HepG2 (cell line): ENCODE data around the gene IRX5. TPM values are rescaled to one million over a fixed set of nuclear protein-coding genes. Genes with fewer than 3 reads are reported as not detected.

Source experiments
- ATAC-seq: fragments of 200-7000 bp; cut with Tn5 transposase; 3 replicates; pipeline ENCODE4 v1.9.1; 2020; ENCODE audit warnings: mild to moderate bottlenecking, moderate library complexity
- BruUV-seq: library from RNA; stranded (reverse); fragments of 400-500 nt; replicated peaks from 2 replicates; lab custom pipeline; 2021; lab: Mats Ljungman, UMichigan
- CTCF ChIA-PET: fragments of 300-600 bp; formaldehyde crosslinking; extraction: SDS; loops from one replicate; lab custom pipeline; 2021; ENCODE audit warnings: low total read pairs, inconsistent platforms, low intra/inter-chr PET ratio; lab: Yijun Ruan, JAX
- POLR2A ChIA-PET: fragments of 350-600 bp; sonication (Branson Sonifier 250); formaldehyde crosslinking; loops from one replicate; lab custom pipeline; 2020; ENCODE audit warnings: antibody characterized with exemption, inconsistent platforms; lab: Yijun Ruan, JAX
- DNase-seq: peaks from one replicate; pipeline ENCODE4 v3.0.0-alpha.2; 2015; ENCODE audit warnings: low spot score
- FAIRE-seq: peaks from 3 replicates; lab custom pipeline; 2011; peaks lifted over from hg19 to GRCh38; lab: Jason Lieb, UNC
- H2AFZ ChIP-seq: one replicate; pipeline ENCODE4 v1.6.1; 2011; ENCODE audit warnings: low read length, inconsistent platforms
- H3K27ac ChIP-seq: fragments of 300-600 bp; 3 replicates; pipeline ENCODE4 v1.8.0; 2011; ENCODE audit warnings: mixed run types, mild to moderate bottlenecking, mixed read lengths, low read length, inconsistent platforms; ENCODE audit not compliant: insufficient read depth; ENCODE audit errors: extremely low read length
- H3K27me3 ChIP-seq, 2 experiments: fragments of 200-600 bp in 1 of 2; 2 replicates in 1 of 2; 3 replicates in 1 of 2; pipeline versions ENCODE4 v1.6.0 to v1.8.0; 2011; ENCODE audit warnings: low read length in 2 of 2, mild to moderate bottlenecking in 2 of 2, moderate library complexity in 2 of 2, inconsistent platforms in 1 of 2; ENCODE audit not compliant: insufficient read depth in 2 of 2, control insufficient read depth in 1 of 2
- H3K36me3 ChIP-seq, 2 experiments: fragments of 200-600 bp in 1 of 2; replicated peaks in 1 of 2; 2 replicates in 1 of 2; 3 replicates in 1 of 2; pipeline versions ENCODE4 v1.5.1 to v1.8.0; 2011; ENCODE audit warnings: low read length in 2 of 2, inconsistent platforms in 1 of 2; ENCODE audit not compliant: insufficient read depth in 2 of 2, control insufficient read depth in 1 of 2
- H3K4me1 ChIP-seq: 2 replicates; pipeline ENCODE4 v1.5.1; 2012; ENCODE audit warnings: low read length, inconsistent platforms; ENCODE audit not compliant: insufficient read depth
- H3K4me2 ChIP-seq: 2 replicates; pipeline ENCODE4 v1.6.0; 2011; ENCODE audit warnings: low read depth, low read length, inconsistent platforms
- H3K4me3 ChIP-seq, 3 experiments: fragments of 200-600 bp in 1 of 3; sonication (generic), shearing (Covaris generic) in 1 of 3; replicated peaks in 1 of 3; 2 replicates each; pipeline ENCODE4 v1.5.1; 2011 to 2016; ENCODE audit warnings: low read length in 3 of 3, inconsistent platforms in 2 of 3, low read depth in 2 of 3, mild to moderate bottlenecking in 2 of 3, control low read depth in 1 of 3, mixed read lengths in 1 of 3; ENCODE audit not compliant: insufficient read depth in 1 of 3
- H3K79me2 ChIP-seq: one replicate; pipeline ENCODE4 v1.6.1; 2011; ENCODE audit warnings: low read length, inconsistent platforms; ENCODE audit not compliant: insufficient read depth
- H3K9ac ChIP-seq: 2 replicates; pipeline ENCODE4 v1.6.0; 2011; ENCODE audit warnings: mild to moderate bottlenecking, low read depth, low read length, inconsistent platforms; ENCODE audit not compliant: insufficient read depth
- H3K9me3 ChIP-seq: 2 replicates; pipeline ENCODE4 v1.5.1; 2012; ENCODE audit warnings: mild to moderate bottlenecking, low read length
- H4K20me1 ChIP-seq: 2 replicates; pipeline ENCODE4 v1.6.0; 2011; ENCODE audit warnings: inconsistent platforms, mild to moderate bottlenecking, low read length, moderate library complexity; ENCODE audit not compliant: insufficient read depth
- FOXA1 ChIP-seq, 2 experiments: fragments of 450-650 bp in 1 of 2; sonication (generic) in 1 of 2; formaldehyde crosslinking in 1 of 2; IDR thresholded peaks; 2 replicates each; pipeline versions ENCODE4 v1.4.0 to v1.6.1; 2016 to 2020; ENCODE audit warnings: missing genetic modification reagents in 1 of 2
- FOXC1 ChIP-seq: sonication (generic); formaldehyde crosslinking; IDR thresholded peaks from 2 replicates; pipeline ENCODE4 v1.8.0; 2022; ENCODE audit warnings: mild to moderate bottlenecking, missing genetic modification reagents, borderline replicate concordance
- KLF13 ChIP-seq: sonication (generic); formaldehyde crosslinking; IDR thresholded peaks from 2 replicates; pipeline ENCODE4 v1.4.0; 2020; ENCODE audit warnings: mild to moderate bottlenecking, missing genetic modification reagents
- MEIS1 ChIP-seq: sonication (generic); formaldehyde crosslinking; IDR thresholded peaks from 2 replicates; pipeline ENCODE4 v1.9.0; 2021; ENCODE audit warnings: mild to moderate bottlenecking, missing genetic modification reagents, moderate library complexity, borderline replicate concordance
- SRSF1 ChIP-seq: fragments of 200-400 bp; formaldehyde crosslinking; optimal IDR thresholded peaks from 2 replicates; pipeline ENCODE3; 2017; ENCODE audit warnings: mild to moderate bottlenecking, low read depth, low read length, moderate library complexity
- ZFP36L2 ChIP-seq: sonication (generic); formaldehyde crosslinking; IDR thresholded peaks from 2 replicates; pipeline ENCODE4 v1.4.0; 2020; ENCODE audit warnings: missing genetic modification reagents
- ZNF234 ChIP-seq: sonication (generic); formaldehyde crosslinking; conservative IDR thresholded peaks from 2 replicates; pipeline ENCODE4 v1.5.1; 2020; ENCODE audit warnings: mild to moderate bottlenecking, missing genetic modification reagents
- ZNF354B ChIP-seq: sonication (generic); formaldehyde crosslinking; IDR thresholded peaks from 2 replicates; pipeline ENCODE4 v1.8.0; 2022; ENCODE audit warnings: mild to moderate bottlenecking, missing genetic modification reagents
- WGBS: methylation state at CpG from one replicate; pipeline ENCODE4 v1.1.6; 2017; ENCODE audit warnings: low lambda C conversion rate; 5-methylcytosine and 5-hydroxymethylcytosine counted together
- in situ Hi-C: cut with HindIII; loops from 2 replicates; pipeline ENCODE4 v1.10.0; 2017; ENCODE audit warnings: low pct_unique_long_range_greater_than_20kb; ENCODE audit not compliant: extremely low pct_ligation_motif_present
- intact Hi-C: fragments of 100-400 bp; cut with micrococcal nuclease; formaldehyde crosslinking; loops from one replicate; pipeline ENCODE4 v1.10.0; 2022; ENCODE audit not compliant: unreplicated experiment
- polyA plus RNA-seq, 8 experiments: library from polyadenylated mRNA; depleted of rRNA in 3 of 8; stranded (reverse) in 7 of 8; unstranded in 1 of 8; fragments of >200 nt; fragmentation: Illumina TruSeq in 4 of 8; extraction: Trizol in 4 of 8; gene quantifications; 2 replicates each; pipeline versions ENCODE4 v1.2.1 to v1.2.3, GENCODE V29; 2011 to 2016; ENCODE audit warnings: low read depth in 4 of 8, missing spikeins in 1 of 8, mixed read lengths in 1 of 8; ENCODE audit not compliant: insufficient read depth in 1 of 8
- total RNA-seq, 5 experiments: library from RNA; depleted of rRNA; stranded (reverse); fragments of >200 nt; fragmentation: Illumina TruSeq; extraction: Trizol; gene quantifications; 2 replicates each; pipeline ENCODE4 v1.2.3, GENCODE V29; 2016; ENCODE audit warnings: low read depth in 1 of 5
- TF ChIP-seq, protein P1 (sequence below): sonication (generic); formaldehyde crosslinking; IDR thresholded peaks from 2 replicates; pipeline ENCODE4 v1.4.0; 2020; ENCODE audit warnings: mild to moderate bottlenecking, low read depth, missing genetic modification reagents
- TF ChIP-seq, protein P2 (sequence below): sonication (generic); formaldehyde crosslinking; IDR thresholded peaks from one replicate; pipeline ENCODE4 v1.5.1; 2020; ENCODE audit warnings: mild to moderate bottlenecking, missing genetic modification reagents; ENCODE audit errors: not compliant biosample characterization
- TF ChIP-seq, protein P3 (sequence below): sonication (generic); formaldehyde crosslinking; IDR thresholded peaks from 2 replicates; pipeline ENCODE4 v1.8.0; 2022; ENCODE audit warnings: mild to moderate bottlenecking, missing genetic modification reagents
- TF ChIP-seq, protein P4 (sequence below): IDR thresholded peaks from 2 replicates; pipeline ENCODE4 v1.6.1; 2016

IRX5 gene
- total and polyA plus RNA-seq, 2 of the 13 experiments (the other 11 are each of a cell fraction or from before 2014, with no cell fraction given), result not detected

DNA sequence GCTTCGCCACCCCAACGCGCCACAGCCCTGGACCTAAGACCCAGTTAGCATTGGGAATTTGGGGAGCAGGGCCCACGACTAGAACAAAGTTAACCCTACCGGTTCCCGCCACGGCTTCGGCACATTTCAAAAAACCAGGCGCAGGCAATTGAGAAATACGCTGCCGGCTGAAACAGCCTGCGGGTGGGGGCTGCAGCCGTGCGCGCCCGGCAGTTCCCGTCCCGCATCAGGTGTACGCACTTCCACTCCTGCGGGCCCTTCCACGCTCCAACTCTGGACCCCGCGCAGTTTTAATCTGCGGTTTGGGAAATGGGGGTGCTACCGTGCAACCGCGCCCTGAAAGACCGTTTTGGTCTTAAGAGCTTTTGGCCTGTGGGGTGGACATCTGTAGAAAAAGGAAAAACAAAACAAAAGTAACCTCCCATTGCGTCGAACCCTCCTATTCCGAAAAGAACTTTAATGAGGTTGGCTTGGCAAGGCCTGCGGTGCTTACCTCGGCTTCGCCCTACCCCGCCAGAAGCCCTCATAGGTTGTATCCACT, 7.1 kb downstream of the IRX5 start:
- no peak overlapping the region for H3K9ac ChIP-seq
- no peaks in the 10 kb centered on the region for H4K20me1 ChIP-seq
- no peaks in the 10 kb centered on the region for H3K9me3 ChIP-seq
- H3K4me3 ChIP-seq, result no peak overlapping the region
- ATAC-seq, result no peak
- H3K79me2 ChIP-seq, result no peaks in the 10 kb centered on the region
- peaks cover 13 to 83% of the 10 kb centered on the region in 2 experiments for H3K27me3 ChIP-seq
- no peaks in the 10 kb centered on the region for H3K36me3 ChIP-seq
- H3K4me1 ChIP-seq, result no peaks in the 10 kb centered on the region
- H3K4me2 ChIP-seq, result no peak overlapping the region
- FAIRE-seq, result no peak
- CTCF ChIA-PET, result no interaction called here
- BruUV-seq, result no TSS peak
- in situ Hi-C loops, result no loop called here
- no peak overlapping the region for H3K27ac ChIP-seq
- intact Hi-C loops, result no loop called here
- WGBS, result 59% methylated on average over 32 of the region's 35 CpGs
- no peak for TF ChIP-seq ZNF354B
- TF ChIP-seq, protein P1, sequence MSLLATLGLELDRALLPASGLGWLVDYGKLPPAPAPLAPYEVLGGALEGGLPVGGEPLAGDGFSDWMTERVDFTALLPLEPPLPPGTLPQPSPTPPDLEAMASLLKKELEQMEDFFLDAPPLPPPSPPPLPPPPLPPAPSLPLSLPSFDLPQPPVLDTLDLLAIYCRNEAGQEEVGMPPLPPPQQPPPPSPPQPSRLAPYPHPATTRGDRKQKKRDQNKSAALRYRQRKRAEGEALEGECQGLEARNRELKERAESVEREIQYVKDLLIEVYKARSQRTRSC (CRISPR knock-in tag), result no peak
- TF ChIP-seq MEIS1 (CRISPR knock-in tag), result no peak
- no peak for TF ChIP-seq ZNF234 (CRISPR knock-in tag)
- TF ChIP-seq, protein P2, sequence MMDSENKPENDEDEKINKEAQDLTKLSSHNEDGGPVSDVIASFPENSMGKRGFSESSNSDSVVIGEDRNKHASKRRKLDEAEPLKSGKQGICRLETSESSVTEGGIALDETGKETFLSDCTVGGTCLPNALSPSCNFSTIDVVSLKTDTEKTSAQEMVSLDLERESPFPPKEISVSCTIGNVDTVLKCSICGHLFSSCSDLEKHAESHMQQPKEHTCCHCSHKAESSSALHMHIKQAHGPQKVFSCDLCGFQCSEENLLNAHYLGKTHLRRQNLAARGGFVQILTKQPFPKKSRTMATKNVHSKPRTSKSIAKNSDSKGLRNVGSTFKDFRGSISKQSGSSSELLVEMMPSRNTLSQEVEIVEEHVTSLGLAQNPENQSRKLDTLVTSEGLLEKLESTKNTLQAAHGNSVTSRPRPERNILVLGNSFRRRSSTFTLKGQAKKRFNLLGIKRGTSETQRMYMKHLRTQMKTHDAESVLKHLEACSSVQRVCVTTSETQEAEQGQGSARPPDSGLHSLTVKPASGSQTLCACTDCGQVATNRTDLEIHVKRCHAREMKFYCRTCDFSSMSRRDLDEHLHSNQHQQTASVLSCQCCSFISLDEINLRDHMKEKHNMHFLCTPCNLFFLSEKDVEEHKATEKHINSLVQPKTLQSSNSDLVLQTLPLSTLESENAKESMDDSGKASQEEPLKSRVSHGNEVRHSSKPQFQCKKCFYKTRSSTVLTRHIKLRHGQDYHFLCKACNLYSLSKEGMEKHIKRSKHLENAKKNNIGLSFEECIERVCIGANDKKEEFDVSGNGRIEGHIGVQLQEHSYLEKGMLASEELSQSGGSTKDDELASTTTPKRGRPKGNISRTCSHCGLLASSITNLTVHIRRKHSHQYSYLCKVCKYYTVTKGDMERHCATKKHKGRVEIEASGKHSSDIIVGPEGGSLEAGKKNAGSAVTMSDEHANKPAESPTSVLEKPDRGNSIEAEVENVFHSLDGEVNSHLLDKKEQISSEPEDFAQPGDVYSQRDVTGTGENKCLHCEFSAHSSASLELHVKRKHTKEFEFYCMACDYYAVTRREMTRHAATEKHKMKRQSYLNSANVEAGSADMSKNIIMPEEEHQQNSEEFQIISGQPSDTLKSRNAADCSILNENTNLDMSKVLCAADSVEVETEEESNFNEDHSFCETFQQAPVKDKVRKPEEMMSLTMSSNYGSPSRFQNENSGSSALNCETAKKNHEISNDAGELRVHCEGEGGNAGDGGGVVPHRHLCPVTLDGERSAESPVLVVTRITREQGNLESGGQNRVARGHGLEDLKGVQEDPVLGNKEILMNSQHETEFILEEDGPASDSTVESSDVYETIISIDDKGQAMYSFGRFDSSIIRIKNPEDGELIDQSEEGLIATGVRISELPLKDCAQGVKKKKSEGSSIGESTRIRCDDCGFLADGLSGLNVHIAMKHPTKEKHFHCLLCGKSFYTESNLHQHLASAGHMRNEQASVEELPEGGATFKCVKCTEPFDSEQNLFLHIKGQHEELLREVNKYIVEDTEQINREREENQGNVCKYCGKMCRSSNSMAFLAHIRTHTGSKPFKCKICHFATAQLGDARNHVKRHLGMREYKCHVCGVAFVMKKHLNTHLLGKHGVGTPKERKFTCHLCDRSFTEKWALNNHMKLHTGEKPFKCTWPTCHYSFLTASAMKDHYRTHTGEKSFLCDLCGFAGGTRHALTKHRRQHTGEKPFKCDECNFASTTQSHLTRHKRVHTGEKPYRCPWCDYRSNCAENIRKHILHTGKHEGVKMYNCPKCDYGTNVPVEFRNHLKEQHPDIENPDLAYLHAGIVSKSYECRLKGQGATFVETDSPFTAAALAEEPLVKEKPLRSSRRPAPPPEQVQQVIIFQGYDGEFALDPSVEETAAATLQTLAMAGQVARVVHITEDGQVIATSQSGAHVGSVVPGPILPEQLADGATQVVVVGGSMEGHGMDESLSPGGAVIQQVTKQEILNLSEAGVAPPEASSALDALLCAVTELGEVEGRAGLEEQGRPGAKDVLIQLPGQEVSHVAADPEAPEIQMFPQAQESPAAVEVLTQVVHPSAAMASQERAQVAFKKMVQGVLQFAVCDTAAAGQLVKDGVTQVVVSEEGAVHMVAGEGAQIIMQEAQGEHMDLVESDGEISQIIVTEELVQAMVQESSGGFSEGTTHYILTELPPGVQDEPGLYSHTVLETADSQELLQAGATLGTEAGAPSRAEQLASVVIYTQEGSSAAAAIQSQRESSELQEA (CRISPR knock-in tag), result no peak
- TF ChIP-seq ZFP36L2 (CRISPR knock-in tag), result no peak
- TF ChIP-seq, protein P3, sequence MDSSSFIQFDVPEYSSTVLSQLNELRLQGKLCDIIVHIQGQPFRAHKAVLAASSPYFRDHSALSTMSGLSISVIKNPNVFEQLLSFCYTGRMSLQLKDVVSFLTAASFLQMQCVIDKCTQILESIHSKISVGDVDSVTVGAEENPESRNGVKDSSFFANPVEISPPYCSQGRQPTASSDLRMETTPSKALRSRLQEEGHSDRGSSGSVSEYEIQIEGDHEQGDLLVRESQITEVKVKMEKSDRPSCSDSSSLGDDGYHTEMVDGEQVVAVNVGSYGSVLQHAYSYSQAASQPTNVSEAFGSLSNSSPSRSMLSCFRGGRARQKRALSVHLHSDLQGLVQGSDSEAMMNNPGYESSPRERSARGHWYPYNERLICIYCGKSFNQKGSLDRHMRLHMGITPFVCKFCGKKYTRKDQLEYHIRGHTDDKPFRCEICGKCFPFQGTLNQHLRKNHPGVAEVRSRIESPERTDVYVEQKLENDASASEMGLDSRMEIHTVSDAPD, result no peak
- no peak for TF ChIP-seq KLF13 (CRISPR knock-in tag)
- no peak for TF ChIP-seq FOXA1 (IDR thresholded peaks at IDR 0.05)
- no peak for TF ChIP-seq FOXA1 (CRISPR knock-in tag; IDR thresholded peaks at IDR 0.05)
- TF ChIP-seq SRSF1, result no peak
- TF ChIP-seq FOXC1 (CRISPR knock-in tag), result no peak
- TF ChIP-seq, protein P4, sequence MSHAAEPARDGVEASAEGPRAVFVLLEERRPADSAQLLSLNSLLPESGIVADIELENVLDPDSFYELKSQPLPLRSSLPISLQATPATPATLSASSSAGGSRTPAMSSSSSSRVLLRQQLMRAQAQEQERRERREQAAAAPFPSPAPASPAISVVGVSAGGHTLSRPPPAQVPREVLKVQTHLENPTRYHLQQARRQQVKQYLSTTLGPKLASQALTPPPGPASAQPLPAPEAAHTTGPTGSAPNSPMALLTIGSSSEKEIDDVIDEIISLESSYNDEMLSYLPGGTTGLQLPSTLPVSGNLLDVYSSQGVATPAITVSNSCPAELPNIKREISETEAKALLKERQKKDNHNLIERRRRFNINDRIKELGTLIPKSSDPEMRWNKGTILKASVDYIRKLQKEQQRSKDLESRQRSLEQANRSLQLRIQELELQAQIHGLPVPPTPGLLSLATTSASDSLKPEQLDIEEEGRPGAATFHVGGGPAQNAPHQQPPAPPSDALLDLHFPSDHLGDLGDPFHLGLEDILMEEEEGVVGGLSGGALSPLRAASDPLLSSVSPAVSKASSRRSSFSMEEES, result no peak
- POLR2A ChIA-PET, result no interaction called here
- DNase-seq, result no peak
- no peak overlapping the region for H2AFZ ChIP-seq
